GM23248 (cell line): Measurements from ENCODE around the gene ABLIM2.

Experiments used
- EZH2 ChIP-seq: fragments of 200-600 bp; sonication (generic); IDR thresholded peaks from 2 replicates; pipeline ENCODE4 v1.6.1; 2018; ENCODE audit warnings: antibody characterized with exemption, mild to moderate bottlenecking; ENCODE audit not compliant: insufficient read depth, poor library complexity, severe bottlenecking
- EZH2phosphoT487 ChIP-seq: fragments of 200-600 bp; sonication (generic); IDR thresholded peaks from 2 replicates; pipeline ENCODE4 v1.6.1; 2018; ENCODE audit warnings: antibody characterized with exemption, moderate library complexity, mild to moderate bottlenecking, low read depth; ENCODE audit not compliant: insufficient read depth

DNA sequence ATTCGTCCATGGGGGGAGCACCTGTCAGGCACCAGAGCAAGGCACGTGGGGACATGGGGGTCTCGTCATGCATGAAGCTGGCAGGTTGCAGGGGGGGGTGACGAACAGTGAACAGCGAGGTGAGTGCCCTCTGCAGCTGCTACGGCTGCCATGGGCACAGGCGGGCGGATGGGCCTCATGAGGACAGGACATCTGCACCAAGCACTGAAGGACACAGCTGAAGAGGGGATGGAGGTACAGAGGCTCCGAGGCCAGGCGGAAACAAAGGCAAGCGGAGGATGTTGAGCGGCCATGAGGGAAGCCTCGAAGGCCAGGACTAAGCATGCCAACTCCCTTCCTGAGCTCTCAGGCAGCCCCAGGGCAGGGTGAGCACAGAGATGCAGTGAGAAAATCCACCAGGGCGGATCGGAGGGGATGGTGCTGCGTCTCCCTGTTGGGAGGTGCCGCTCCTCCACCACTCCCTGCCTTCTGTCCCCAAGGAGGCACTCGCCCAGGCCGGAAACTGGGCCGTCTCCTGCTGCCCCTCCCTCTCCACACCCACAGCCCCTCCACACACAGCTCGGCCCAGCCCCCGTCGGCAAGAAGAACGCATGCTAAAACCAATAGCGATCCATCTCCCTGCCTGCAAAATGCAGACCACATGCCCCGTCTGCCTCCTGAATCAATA, 24.6 kb downstream of the ABLIM2 start:
- TF ChIP-seq EZH2phosphoT487, result no peak
- no peak for TF ChIP-seq EZH2
